Pancreas (tissue), 10 donors: Measurements from ENCODE around the gene TRIM41. TPM values are rescaled to one million over a fixed set of nuclear protein-coding genes. Genes with fewer than 3 reads are reported as not detected.
A peak's percentile ranks its signal among the peaks of the same experiment; 100 is the strongest.

Experiments used
- ATAC-seq, 4 donors: fragments of 200-7000 bp; cut with Tn5 transposase; one replicate each; pipeline versions ENCODE4 v1.8.0 to v1.9.1; 2020; ENCODE audit warnings: mild to moderate bottlenecking in 4 of 4, moderate library complexity in 4 of 4
- DNase-seq, 6 donors: peaks; one replicate each; pipeline ENCODE4 v3.0.0-alpha.2; 2020
- FAIRE-seq: peaks from 2 replicates; lab custom pipeline; 2012; peaks lifted over from hg19 to GRCh38; lab: Jason Lieb, UNC
- H3K27ac ChIP-seq, 4 donors: fragments of 200-600 bp; sonication (generic); 1 replicate in 3 of 4; 2 replicates in 1 of 4; pipeline versions ENCODE4 v1.5.0 to v1.8.0; 2020
- H3K27me3 ChIP-seq, 4 donors: fragments of 200-600 bp; one replicate each; pipeline ENCODE4 v1.8.0; 2021
- H3K36me3 ChIP-seq, 3 donors: fragments of 200-600 bp; sonication (generic) in 1 of 3; one replicate each; pipeline versions ENCODE4 v1.5.0 to v1.8.0; 2020 to 2021
- H3K4me1 ChIP-seq, 3 donors: fragments of 200-600 bp; one replicate each; pipeline ENCODE4 v1.8.0; 2021
- H3K4me3 ChIP-seq, 4 donors: fragments of 200-600 bp; sonication (generic) in 2 of 4; one replicate each; pipeline versions ENCODE4 v1.5.0 to v1.8.0; 2020 to 2021
- H3K9me3 ChIP-seq, 4 donors: fragments of 200-600 bp; one replicate each; pipeline ENCODE4 v1.8.0; 2021
- CTCF ChIP-seq, 4 donors: fragments of 200-600 bp; sonication (generic) in 3 of 4; IDR thresholded peaks; one replicate each; pipeline versions ENCODE4 v1.5.0 to v1.8.0; 2021; ENCODE audit warnings: antibody characterized with exemption in 4 of 4
- WGBS, 2 donors: extraction: QIAGEN DNeasy Blood & Tissue Kit; methylation state at CpG; one replicate each; pipeline ENCODE4 v1.1.7; 2013; 5-methylcytosine and 5-hydroxymethylcytosine counted together
- intact Hi-C, 3 donors: fragments of 100-400 bp; cut with DNase I; formaldehyde crosslinking; loops; one replicate each; pipeline versions ENCODE4 v1.11.1 to v1.14.2; 2022
- polyA plus RNA-seq, 2 donors: library from polyadenylated mRNA; stranded (reverse); fragments of 200-250 nt; gene quantifications; one replicate each; pipeline ENCODE4 v1.2.3, GENCODE V29; 2013
- total RNA-seq, 6 donors: library from RNA; stranded (reverse); fragmentation: NEBNext Ultra II Directional in 4 of 6; extraction: Animal tissue kit (Norgen Biotek cat#: 25700) in 4 of 6; gene quantifications; one replicate each; pipeline versions ENCODE4 v1.2.1 to v1.2.4, GENCODE V29; 2021 to 2023
- donor health status: healthy with polysubstance abuse.
- donor health status: DM: no; HTN: no; CAD: no; lungs with moderate emphysema.
- donor health status: DM: no; HTN: no; CAD: no.
- donor health status: control.
- donor health status: control.
- donor health status: Bipolar disorder and iron deficiency.
- donor health status: DM: yes; HTN: yes; CAD: no.
- donor health status: DM: no; HTN: no; CAD: no.
- donor health status: DM: no; HTN: no; CAD: no.
- donor health status: DM: yes; HTN: yes; CAD: no.

The TRIM41 gene
- total and polyA plus RNA-seq, 8 donors = 11.4 to 28.7 (median 14.7) TPM

DNA sequence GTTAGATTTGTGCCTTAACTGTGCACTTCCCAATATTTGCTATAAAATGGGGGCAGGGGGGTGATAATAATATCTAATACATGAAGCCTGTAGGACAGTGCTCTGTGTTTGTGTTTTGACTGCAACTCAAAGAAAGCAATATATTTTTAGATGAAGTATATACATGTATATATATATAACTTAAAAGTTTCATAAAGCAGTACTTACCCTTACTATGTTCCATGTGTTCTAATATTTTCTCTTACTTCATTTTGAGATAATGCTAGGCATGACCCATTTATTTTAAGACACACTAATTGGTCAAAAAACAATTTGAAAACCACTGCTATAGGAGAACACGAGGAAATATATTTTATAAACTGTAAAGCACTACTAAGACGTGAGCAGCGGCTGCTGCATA is 35.5 kb downstream of the TRIM41 start:
- H3K4me3 ChIP-seq = peak overlapping the region; percentile 70 to 97 (median 94)
- DNase-seq (no peak), FAIRE-seq (no peak), ATAC-seq (no peak)
- H3K9me3 ChIP-seq = no peaks in the 10 kb centered on the region
- intact Hi-C loops = no loop called here
- H3K4me1 ChIP-seq = peaks cover 18 to 40% (median 23%) of the 10 kb centered on the region in 3 donors
- no peaks in the 10 kb centered on the region for H3K27me3 ChIP-seq
- WGBS, 2 donors = 39 to 42% methylated on average over 3 of the region's 3 CpGs
- no peak overlapping the region for H3K27ac ChIP-seq
- peaks cover 0 to under 1% (median 0%) of the 10 kb centered on the region in 3 donors for H3K36me3 ChIP-seq
- TF ChIP-seq CTCF (IDR thresholded peaks at IDR 0.05) = no peak

DNA sequence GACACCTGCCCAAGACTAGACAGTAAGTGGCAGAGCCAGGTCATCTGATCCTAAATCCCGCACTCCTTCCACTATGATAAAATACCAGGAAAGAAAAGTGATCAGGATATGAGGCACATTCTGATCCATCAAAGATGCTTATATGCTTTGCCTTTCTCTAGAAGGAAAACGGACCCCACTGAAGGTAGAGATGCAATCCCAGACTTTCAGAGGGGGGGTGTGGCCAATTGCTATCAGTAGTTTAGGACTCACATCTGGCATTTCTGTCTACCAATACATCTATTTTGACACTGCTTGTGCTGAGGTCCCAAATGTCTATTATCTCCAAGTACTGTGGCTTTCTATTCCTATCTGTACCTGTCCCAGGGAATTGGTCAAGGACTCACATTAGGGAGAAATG is 36.2 kb downstream of the TRIM41 start:
- no peak for TF ChIP-seq CTCF (IDR thresholded peaks at IDR 0.05)
- Histone ChIP-seq H3K36me3 (no peaks in the 10 kb centered on the region), H3K4me1 (peaks cover 18 to 40% (median 23%) of the 10 kb centered on the region in 3 donors), H3K27ac (no peak overlapping the region), H3K4me3 (peak overlapping the region; percentile 70 to 97 (median 94)), H3K27me3 (no peaks in the 10 kb centered on the region), H3K9me3 (no peaks in the 10 kb centered on the region)
- intact Hi-C loops = no loop called here
- DNase-seq (no peak), ATAC-seq (no peak), FAIRE-seq (no peak)
- 9 to 18% methylated on average over 2 of the region's 2 CpGs for WGBS, 2 donors

DNA sequence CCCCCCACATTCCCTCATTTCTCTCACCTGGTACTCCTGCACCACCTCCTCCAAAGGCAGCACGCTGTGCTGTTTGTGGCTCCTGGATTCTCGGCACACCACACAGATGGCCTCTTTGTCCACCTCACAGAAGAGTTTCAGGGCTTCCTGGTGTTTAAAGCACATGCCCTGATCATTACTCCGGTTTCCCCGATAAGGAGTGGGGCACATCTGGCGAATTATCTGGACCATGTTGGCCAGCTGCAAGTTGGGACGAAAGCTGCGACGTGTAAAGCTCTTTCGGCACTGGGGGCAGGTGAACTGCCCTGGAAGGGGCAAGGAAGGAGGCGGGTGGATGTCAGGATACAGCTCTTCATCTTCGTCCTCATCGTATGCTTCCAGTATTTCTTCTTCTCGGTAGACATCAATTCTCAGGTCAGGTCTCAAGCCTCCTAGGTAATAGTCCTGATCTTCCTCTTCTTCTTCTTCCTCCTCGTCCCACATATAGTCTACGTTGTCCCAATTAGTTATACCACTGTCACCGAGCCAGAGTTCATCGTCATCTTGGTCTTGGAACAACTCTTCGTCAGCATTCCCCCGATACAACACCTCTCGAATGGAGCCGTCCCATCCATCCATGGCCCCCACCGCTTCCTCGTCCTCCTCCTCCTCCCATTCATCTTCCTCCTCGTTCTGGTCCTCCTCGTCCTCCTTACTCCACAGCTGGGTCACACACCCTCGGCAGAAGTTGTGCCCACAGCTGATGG is 37.1 kb downstream of the TRIM41 start:
- H3K4me1 ChIP-seq = peaks cover 16 to 40% (median 19%) of the 10 kb centered on the region in 3 donors

GRCh38 chr5:181260720-181261319 is 37.7 kb downstream of the TRIM41 start, which contains the start of gene TRIM52:
Gene TRIM52, minus strand, starts transcription at chr5:181261143. Its CDS starts 330 bp downstream, at chr5:181260813.
- Histone ChIP-seq H3K9me3 (no peaks in the 10 kb centered on the region), H3K27ac (peak within 1 kb of the TSS; percentile 96 to 99 (median 99)), H3K27me3 (no peaks in the 10 kb centered on the region), H3K36me3 (no peaks in the 10 kb centered on the region), H3K4me3 (peak within 1 kb of the TSS; percentile 70 to 97 (median 94)), H3K4me1 (peaks cover 14 to 37% (median 19%) of the 10 kb centered on the region in 3 donors)
- ATAC-seq (peak; percentile 91 to 96 (median 92)), DNase-seq (peak; percentile 88 to 96 (median 90)), FAIRE-seq (no peak)
- intact Hi-C loops = no loop called here
- WGBS, 2 donors = 0 to 1% methylated on average over 39 to 43 of the region's 43 CpGs
- no peak for TF ChIP-seq CTCF (IDR thresholded peaks at IDR 0.05)

More for the DNA sequence above, 37.1 kb downstream of the TRIM41 start:
- Histone ChIP-seq H3K36me3 (no peaks in the 10 kb centered on the region), H3K27ac (peak overlapping the region; percentile 96 to 99 (median 99)), H3K4me3 (peak overlapping the region; percentile 70 to 97 (median 94)), H3K9me3 (no peaks in the 10 kb centered on the region), H3K27me3 (no peaks in the 10 kb centered on the region)
- DNase-seq (no peak), ATAC-seq (no peak), FAIRE-seq (no peak)
- intact Hi-C loops = no loop called here
- TF ChIP-seq CTCF (IDR thresholded peaks at IDR 0.05) = no peak
- 1% methylated on average over 26 of the region's 26 CpGs for WGBS, 2 donors
